PC-3 (cell line): ENCODE data around the gene SYP.

Experiments
- EZH2 ChIP-seq: fragments of 300-600 bp; sonication (generic); IDR thresholded peaks from one replicate; pipeline ENCODE4 v1.6.1; 2017; ENCODE audit warnings: antibody characterized with exemption, mild to moderate bottlenecking, low read length; ENCODE audit not compliant: unreplicated experiment
- TF ChIP-seq, protein P1 (sequence below): fragments of 300-600 bp; sonication (generic); conservative IDR thresholded peaks from 2 replicates; pipeline ENCODE4 v1.5.1; 2017; ENCODE audit warnings: antibody characterized with exemption, low read depth, mild to moderate bottlenecking, low read length

DNA sequence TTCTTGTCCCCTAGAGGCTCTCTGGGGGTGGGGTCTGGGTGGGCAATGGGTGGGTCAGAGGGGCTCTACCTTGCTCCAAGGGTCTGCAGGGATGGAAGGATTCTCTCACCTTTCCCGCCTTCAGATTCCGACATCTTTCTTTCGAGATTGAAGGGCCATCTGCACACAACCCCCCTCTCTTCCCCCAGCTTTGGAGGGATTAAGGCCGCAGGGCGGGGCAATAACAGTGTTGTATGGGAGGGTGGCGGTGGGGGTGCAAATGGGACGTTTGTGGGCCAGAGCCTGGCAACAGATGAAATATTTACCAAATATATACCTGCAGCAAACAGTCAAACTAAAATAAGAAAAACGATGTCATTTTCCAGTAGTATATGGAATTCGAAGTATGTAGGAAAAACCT lies 33.2 kb upstream of the SYP start, which contains the start of gene CACNA1F:
- TF ChIP-seq, protein P1, sequence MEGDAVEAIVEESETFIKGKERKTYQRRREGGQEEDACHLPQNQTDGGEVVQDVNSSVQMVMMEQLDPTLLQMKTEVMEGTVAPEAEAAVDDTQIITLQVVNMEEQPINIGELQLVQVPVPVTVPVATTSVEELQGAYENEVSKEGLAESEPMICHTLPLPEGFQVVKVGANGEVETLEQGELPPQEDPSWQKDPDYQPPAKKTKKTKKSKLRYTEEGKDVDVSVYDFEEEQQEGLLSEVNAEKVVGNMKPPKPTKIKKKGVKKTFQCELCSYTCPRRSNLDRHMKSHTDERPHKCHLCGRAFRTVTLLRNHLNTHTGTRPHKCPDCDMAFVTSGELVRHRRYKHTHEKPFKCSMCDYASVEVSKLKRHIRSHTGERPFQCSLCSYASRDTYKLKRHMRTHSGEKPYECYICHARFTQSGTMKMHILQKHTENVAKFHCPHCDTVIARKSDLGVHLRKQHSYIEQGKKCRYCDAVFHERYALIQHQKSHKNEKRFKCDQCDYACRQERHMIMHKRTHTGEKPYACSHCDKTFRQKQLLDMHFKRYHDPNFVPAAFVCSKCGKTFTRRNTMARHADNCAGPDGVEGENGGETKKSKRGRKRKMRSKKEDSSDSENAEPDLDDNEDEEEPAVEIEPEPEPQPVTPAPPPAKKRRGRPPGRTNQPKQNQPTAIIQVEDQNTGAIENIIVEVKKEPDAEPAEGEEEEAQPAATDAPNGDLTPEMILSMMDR = no peak
- TF ChIP-seq EZH2 = no peak
